NCI-H510A treated with DMSO at 0.1 percent for 48 hours (cell line): Measurements from ENCODE around the gene GAN.

Experiments used
- DNase-seq: peaks from one replicate; lab custom pipeline; 2025; lab: John Stamatoyannopoulos, UW

Gene GAN

GRCh38 chr16:81353895-81354294 is 39.1 kb downstream of the GAN start:
- DNase-seq, result no peak

DNA sequence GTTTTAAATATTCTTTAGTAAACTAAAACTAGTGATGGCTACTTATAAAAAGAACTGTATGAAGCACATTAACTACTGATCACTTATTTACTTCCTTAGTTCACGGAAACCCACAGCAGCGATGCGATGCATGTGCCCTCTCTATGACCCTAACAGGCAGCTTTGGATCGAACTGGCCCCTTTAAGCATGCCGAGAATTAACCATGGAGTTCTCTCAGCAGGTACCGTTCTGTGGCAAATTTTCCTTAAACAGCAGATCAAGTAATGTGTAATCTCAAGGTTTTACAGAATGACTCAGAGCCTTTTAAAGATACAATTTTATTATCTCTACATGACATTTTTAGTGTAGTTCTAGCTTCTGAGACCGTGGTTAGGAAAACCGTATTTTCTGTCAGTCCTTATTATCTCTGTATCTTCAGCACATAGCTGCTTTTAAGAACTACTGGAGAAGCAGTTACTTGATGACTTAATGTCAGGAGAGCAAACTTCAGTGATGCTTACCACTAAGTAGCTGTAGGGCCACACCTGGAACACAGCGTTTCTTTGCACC is 43.0 kb downstream of the GAN start:
- no peak for DNase-seq

DNA sequence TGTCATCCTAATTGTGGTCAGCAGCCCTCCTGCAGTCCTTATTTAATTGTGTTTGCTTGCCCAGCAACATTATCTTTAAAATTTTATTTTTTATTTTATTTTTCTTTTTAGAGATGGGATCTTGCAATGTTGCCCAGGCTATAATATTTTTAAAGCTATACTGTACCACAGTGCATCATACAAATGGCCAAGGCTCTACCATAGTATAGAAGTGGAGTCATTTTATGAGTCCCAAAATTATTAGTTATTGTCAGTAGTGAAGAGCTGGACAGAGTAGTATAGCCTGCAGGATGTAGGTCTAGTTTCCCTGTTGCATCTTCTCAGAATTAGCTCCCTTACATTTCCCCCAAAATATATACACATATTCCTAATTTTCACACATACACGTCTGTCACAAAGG is 44.1 kb downstream of the GAN start:
- DNase-seq, result no peak

DNA sequence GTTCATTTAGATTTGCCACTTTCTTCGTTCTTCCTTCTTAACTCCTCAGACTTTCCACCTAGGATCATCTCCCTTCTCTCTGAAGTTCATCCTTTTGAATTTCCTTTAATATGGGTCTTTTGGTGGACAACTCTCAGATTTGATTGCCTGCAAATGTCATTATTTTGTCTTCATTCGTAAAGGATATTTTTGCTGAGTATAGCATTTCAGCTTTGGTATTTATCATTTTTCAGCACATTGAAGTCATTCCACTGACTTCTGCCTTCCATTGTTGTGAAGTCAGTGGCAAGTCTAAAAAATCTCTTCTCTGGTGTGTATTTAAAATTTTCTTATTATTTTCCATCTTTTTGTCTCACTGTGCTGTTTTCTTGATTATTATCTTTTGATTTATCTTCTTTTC is 45.4 kb downstream of the GAN start:
- no peak for DNase-seq

- no peak for DNase-seq
Measured at GRCh38 chr16:81365731-81366130, 51.0 kb downstream of the GAN start.

DNA sequence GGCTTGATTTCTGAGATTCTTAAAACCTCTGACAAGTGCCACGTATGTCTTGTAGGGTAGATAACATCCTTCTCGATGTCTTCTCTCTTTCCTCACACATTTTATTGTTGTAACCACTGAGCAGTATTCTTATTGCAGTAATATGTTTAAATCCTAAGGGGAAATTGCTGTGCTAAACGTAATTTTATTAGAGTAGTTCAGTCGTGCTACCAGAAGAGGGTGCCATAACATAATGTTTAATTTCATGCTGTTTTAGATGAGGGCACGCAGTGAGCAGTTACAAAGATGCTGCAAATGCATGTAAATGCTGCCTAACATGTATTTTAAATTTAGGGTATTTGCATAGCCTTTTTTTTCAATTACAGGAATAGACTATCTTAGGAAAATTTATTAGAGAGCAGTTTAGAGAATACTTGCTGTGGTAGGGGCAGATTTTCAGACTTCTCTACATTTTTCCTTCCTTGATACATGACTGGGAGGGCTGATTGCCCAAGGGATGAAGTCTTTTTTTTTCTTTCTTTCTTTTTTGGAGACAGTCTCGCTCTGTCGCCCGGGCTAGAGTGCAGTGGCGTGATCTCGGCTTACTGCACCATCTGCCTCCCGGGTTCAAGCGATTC is 51.7 kb downstream of the GAN start:
- DNase-seq, result peak; percentile 64

- no peak for DNase-seq
Measured at GRCh38 chr16:81367821-81368220, 53.1 kb downstream of the GAN start.

GRCh38 chr16:81369888-81370504 is 55.2 kb downstream of the GAN start:
- no peak for DNase-seq

DNA sequence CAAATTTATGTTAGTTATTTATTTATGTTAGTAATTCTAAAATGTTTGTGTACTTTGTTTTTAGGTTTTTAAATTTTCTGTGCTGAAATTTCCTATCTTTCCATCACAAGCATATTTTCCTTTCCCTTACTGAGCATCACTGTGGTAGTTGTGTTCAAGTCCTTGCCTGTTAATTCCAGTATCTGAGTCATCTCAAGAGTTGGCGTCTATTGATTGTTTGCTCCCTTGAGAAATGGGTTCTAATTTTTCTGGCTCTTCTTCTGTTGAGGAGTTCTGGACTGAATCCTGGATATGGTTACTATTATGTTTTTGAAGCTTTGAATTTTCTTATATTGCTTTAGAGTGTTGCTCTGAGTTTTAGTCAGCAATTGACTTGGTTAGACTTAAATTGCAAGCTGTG is 56.3 kb downstream of the GAN start:
- no peak for DNase-seq

DNA sequence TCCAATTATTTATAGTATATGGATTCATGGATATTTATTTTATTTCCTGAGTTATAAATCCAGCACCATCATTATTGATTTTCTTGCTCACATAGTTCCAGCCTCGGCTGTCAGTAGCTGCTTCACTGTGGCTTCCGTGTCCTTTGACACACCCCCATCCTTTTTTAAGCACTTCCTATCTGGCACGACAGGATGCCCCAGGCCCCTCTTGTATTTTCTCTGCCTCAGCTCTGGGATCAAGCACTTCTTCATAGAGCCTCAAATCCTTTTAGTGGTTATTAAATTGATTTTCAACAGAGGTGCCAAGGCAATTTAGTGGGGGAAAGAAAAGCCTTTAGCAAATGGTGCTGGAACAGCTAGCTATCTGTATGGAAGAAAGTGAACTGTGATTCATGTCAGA is 59.8 kb downstream of the GAN start:
- no peak for DNase-seq

- DNase-seq, result no peak
Measured at GRCh38 chr16:81376880-81377279, 62.1 kb downstream of the GAN start.

GRCh38 chr16:81378049-81378448 is 63.3 kb downstream of the GAN start:
- no peak for DNase-seq

- DNase-seq, result no peak
Measured at GRCh38 chr16:81380932-81381331, 66.2 kb downstream of the GAN start.

DNA sequence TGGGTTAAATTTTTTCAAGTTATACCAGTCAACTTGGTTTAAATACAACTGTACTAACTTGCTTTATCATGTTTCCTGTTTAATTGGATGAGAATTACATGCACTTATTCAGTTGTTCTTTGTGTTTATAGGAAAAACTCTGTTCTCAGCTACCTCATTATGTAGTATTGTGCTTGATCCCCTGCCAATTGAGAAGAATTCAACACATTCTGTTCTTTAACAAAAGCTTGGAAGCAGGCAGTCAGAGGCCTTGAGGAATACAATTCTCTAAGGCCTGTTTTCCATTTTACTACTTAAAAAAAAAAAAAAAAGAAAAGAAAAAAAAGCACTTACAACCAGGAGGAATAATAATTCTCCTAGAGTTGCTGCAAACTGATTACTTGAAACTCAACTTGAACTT is 69.2 kb downstream of the GAN start:
- DNase-seq, result no peak

- no peak for DNase-seq
Measured at GRCh38 chr16:81385031-81385756, 70.4 kb downstream of the GAN start.

- no peak for DNase-seq
Measured at GRCh38 chr16:81388357-81388756, 73.6 kb downstream of the GAN start.

DNA sequence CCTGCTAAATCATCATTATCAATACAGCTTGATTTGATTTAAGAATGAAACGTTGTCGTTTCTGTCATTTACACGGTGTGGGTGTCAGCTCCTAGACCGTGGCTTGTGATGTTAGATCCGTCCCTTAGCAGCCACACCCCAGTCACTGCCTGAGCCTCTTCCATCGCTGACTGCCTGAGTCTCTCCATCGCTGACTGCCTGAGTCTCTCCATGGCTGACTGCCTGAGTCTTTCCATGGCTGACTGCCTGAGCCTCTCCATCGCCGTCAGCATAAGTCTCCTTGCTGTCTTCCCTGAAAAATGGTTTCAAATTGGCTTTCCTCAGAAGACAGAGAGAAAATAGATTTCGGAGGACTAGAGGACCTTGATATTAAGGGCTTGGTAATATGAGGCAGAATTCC is 76.1 kb downstream of the GAN start:
- DNase-seq, result no peak

- DNase-seq, result no peak
Measured at GRCh38 chr16:81392011-81392410, 77.2 kb downstream of the GAN start.

DNA sequence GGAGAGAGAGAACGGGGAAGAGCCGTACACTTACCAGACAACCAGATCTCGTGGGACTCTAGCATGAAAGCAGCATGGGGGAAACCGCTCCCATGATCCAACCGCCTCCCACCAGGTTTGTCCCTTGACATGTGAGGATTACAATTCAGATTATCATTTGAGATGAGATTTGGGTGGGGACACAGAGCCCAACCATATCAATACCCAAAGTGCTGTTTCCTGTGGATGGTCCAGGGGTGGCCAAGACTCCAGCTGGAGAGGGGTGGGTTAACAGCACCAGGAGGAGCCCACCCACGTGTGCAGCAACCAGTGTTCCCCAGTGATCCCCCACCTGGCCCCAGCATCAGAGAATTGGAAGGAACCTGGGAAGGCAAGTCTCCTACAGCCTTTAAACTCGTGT is 79.7 kb downstream of the GAN start:
- no peak for DNase-seq

DNA sequence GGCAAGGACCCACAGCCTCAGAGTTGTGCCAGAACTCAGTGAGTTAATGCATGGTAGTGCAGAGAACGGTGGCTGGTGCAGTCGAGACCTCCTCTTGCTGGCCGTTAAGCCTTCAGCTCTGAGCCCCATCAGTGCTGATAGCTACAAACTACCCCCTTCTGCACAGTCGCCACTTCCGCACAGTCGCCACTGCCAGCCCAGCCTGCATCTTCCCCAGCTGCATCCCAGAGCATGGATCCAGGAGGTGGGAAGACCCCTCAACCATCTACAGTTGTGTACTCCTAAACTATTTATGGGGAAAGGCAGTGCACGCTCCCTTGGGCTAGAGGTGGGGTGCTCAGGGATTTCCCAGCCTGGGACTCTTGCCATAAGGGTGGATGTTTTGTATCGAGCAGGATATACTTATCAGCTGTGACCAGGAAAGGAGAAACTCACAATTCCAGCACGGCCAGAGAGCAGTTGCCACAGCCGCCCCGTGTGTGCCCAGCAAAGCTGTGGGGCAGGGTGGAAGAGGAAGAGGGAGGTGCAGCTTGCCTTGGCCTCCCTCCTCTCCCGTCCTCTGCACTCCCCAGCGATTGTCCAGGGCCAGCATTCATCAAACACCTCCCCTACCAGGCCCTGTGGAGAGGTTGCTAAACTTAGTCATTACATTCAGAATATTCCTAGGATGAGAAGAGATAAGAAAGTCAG is 80.3 kb downstream of the GAN start:
- no peak for DNase-seq

DNA sequence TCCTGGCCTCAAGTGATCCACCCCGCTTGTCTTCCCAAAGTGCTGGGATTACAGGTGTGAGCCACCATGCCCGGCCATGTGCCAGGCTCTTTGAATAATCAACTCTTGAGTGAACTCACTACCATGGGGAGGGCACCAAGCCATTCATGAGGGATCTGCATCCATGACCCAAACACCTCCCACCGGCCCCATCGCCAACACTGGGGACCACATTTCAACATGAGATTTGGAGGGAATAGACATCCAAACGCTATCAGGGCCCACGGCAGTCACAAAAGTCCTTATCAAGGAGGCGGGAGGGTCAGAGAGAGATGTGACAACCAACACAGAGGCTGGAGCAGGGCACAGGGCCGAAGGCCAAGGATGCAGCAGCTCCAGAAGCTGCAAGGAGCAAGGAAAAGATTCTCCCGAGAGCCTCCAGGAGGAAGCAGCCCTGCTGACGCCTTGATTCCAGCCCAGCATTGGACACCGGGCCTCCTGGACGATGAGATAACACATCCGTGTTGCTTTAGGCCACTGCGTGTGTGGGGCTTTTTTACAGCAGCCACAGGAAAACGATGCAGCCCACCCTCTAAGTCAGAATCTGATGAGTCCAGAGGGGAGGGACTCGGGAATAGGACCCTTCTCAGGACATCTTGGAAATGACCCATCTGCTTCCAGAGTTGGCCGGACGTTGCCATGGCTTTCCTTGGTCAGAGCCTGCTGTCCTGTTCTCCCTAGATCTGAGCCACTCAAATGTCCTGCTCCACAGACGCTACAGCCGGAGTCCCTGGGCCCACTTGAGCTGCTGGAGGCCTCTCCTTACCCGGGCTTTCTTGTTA is 82.5 kb downstream of the GAN start:
- no peak for DNase-seq
